Activated T-cell treated with anti-CD3 and anti-CD28 coated beads for 24 hours (primary cell): ENCODE data around the gene AQP2.
"Not testable (repeated sequence)": the region's sequence is repeated elsewhere in the genome, so short reads cannot be mapped to it uniquely, and the experiment has no call there.

Experiments
- DNase-seq: peaks from one replicate; pipeline ENCODE4 v3.0.0-alpha.2; 2020; ENCODE audit warnings: low read depth

The AQP2 gene

DNA sequence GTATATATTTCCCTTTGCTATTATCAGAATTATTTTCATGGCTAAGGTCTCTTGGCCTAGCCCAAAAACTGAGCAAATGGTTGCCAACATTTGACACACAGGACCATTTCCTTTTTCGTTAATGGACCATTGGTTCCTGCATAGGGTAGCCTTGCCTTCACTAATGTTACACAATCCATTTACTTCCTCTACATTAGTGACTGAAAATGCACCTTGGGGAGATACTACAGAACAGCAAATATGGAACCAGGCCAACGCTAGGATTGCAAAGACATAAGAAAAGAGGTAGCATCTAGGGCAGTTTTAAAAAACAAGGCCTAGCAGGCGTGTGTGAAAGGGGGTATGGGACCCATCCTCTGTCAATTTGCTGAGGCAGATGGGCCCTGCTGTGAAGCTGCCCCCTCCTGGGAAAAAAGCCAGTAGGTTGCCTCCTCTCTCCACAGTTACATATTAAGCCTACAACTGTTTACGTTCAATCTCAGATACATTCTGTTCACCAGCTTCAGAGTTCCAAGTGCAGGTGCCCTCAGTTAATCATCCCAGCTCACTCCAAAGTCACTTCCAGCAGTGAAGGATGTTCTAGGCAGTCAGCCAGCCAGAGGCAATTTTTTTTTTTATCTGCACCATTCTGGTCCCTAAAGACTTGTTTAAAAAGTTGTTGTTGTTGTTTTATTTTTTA lies 37.2 kb downstream of the AQP2 start:
- DNase-seq: no peak

DNA sequence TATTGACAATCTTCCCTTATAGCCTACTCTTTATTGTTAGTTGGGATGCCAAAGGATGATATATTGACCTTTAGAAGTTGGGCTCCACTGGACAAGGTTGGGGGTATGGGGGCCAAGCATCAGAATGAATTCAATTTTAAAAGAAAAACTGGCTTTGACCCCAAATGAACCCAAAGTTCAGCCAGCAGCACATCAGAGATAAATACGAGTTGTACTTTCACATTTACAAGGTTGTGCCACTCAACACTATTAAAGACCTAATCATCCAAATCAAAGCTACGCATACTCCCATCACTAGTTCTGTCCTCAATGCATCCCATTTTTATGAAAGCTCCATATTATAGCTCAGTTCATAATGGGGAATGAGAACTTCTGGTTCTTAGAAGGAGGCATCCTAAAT lies 38.9 kb downstream of the AQP2 start:
- DNase-seq: not testable (repeated sequence)

DNA sequence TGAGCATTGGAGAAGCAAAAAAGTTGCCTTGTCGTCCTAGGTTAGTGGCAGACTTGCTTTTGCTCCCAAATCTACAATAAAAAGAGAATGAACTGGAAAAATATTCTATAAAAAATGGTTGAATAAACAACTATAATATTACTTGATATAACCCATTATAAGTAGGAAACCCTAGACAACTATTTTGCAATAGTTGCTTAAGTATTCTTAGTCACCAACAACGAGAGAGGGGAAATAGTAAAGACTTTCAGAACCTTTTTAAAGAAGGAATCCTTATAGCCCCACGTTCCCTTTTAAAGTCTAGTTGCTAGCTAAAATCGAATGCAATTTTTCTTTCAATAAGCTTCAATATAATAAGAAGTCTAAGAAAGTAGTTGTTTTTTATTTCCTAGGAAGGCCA lies 39.7 kb downstream of the AQP2 start:
- no peak for DNase-seq

DNA sequence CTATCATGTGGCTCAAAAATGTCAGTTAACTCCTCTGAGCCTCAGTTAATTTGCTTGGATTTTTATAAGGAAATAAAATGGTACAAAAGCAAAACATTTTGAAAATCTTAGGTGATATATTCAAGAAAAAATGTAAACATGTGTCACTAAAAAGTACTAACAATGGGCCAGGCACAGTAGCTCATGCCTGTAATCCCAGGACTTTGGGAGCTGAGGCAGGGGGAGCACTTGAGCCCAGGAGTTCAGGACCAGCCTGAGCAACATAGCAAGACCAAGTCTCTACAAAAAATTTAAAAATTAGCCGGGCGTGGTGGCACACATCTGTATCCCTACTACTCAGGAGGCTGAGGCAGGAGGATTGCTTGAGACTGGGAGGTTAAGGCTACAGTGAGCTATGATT lies 47.9 kb downstream of the AQP2 start:
- no peak for DNase-seq

DNA sequence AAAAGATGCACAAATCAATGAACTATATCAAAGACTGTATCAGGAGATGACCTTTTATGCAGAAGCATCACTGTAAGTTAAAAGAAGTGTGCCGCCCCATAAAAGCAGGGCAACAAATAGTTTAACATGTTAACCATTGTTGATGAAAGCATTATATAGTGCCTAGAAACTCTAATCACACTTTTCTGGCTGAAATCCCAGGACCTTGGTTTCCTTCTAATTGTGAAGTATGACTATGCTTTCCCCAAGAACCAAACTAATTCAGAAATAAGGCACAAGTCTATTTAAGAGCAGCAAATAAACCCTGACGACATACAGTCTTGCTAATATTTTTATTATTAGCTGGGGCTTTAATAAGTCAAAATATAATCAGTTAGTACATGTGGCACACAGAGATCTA lies 53.1 kb downstream of the AQP2 start:
- DNase-seq: no peak

DNA sequence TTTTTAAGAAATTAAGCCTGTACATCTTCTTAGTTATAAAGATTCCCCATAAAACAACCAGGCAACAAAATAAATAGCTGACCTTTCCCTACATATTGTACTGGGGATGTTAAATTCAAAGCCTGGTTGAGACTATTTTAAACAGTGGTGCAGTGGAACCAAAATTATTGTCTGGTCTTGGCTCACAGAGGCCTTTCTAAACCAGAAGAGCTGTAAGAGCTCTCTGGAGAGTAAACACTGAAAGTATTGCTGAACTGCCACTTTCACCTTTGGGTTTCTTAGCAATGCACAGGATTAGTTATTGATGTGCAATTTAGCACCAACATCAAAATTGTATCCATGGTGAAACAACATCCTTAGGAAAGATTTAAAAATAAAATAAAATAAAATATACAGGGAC lies 54.2 kb downstream of the AQP2 start:
- DNase-seq: no peak

DNA sequence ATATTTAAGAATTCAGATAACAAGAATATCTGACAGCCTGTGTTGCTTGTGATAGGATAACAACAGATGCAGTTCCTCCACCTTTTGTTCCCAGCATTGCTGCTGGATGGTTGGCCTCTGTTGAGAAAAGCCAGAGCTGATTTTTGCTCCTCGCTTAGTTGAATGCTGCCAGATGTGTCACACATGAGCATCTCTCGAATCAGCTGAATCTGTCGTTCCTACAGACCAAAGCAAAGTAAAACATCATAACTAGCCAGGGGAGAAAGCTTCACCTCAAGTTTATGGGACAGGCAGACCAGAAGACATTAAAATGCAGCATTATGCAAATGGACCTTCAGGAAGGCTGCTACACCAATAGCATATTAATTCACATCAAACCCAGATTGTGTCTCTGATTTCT lies 54.6 kb downstream of the AQP2 start:
- DNase-seq: no peak

DNA sequence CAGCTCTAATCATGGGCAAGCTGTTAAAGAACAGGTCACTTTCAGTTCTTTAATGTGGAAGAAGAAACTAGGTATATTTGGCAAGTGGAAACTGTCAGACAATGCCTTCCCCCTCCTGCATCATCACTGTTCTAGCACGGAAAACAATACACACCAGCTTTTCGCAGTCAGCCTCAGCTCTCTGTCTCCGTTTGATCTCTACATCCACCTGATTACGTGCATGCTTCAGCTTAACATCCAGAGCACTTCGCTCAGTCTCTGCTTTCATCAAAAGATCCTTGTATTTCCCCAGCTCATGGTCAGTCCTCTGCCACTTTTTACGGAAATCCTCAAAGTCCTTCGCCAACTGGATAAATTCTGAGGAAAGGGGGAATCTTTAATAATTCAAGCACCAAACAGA lies 55.7 kb downstream of the AQP2 start:
- DNase-seq: no peak

DNA sequence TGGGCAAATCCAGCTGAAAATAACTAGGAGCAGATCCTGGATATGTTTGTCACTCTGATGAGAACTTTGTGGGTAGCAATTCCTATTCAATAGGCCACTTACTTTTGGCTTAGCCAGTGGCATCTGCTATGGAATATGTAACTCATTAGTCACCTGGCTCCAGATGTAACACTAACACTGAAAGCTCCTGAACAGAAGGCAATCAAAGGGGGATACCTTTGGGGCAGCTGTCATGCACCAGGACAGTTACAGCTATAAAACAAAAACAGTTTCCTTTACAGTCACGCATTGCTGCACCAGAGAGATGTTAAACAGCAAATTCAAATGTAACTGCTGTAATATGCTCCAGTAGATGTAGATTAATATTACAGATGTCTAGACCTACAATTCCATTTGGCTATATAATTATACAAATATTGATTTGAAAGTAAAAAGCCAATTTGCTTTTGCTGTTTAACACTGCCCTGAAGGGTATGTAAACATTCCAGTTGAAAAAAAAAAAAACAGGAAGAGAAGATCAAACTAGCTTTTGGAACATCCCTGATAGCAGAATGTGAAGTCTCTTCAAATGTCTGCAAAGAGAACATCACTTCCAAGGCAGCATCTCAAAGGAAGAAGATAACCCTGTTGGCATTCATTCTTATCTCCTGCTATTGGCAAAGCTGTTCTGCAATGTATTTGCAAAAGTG lies 56.4 kb downstream of the AQP2 start:
- no peak for DNase-seq
